Measurements from ENCODE around the gene RIOX2. TPM values are rescaled to one million over a fixed set of nuclear protein-coding genes. Genes with fewer than 3 reads are reported as not detected.

RIOX2 gene
- total and polyA plus RNA-seq, 2 of the 8 experiments (the other 6 are each of a cell fraction or from before 2014, with no cell fraction given) = 3.8 to 16.4 TPM

DNA sequence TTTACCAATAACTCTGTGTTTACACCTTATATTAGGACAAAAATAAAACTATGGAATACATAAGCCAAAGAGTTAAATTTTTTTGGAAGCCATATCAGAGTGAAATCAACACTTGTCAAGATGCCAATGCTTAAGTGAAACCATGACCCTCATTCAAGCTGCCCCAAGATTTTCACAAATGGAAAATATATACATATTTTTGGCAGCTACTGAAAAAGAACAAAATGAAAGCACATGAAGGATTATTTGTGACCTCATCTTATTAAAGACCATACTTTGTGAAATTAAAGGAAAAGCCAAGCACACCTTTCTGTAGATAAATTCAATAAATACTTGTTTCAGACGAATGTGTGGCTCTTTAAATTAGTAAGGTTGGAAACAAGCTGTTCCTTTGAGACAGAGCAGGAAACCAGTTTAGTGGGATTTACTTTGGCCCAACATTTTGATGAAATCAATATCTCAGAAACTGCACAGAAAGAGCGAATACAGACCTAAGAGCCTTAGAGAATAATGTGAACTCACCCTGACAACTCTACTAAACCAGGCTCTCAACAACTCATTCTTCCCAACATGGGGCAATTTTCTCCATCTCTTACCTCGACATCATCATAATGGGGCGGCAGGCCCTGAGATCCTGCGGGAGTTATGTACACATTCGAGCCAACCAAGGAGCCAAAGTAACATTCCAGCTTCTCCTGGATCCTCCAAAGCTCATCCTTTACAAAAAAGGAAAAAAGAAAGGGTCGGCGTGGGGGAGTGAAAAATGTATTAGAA lies 11.1 kb downstream of the RIOX2 start:
- Histone ChIP-seq H3K36me3 (ENCODE audit: control insufficient read depth in 2 of 4, insufficient read depth in 4 of 4, low read length in 3 of 4) (peaks cover 0 to 2% (median 0%) of the 10 kb centered on the region in 4 experiments; a peak in 1 of 8 replicates), H3K27me3 (replicated peaks in 1 of 4; ENCODE audit: control insufficient read depth in 3 of 4, extremely low read depth in 1 of 4, insufficient read depth in 3 of 4, low read length in 3 of 4) (no peaks in the 10 kb centered on the region), H3K23ac (ENCODE audit: insufficient read length) (no peak overlapping the region), H3K14ac (ENCODE audit: insufficient read length) (no peak overlapping the region), H4K5ac (ENCODE audit: insufficient read length, low read depth, low read length) (no peak overlapping the region), H2BK15ac (ENCODE audit: low read length) (no peak overlapping the region), H3K79me2 (ENCODE audit: control insufficient read depth in 1 of 2, insufficient read depth in 2 of 2, low read length in 2 of 2) (no peaks in the 10 kb centered on the region), H3K4me3 (ENCODE audit: extremely low read depth in 1 of 4, insufficient read depth in 2 of 4, low read depth in 3 of 4, low read length in 4 of 4) (no peak overlapping the region), H3K79me1 (ENCODE audit: low read depth, low read length) (no peaks in the 10 kb centered on the region), H3K9ac (replicated peaks in 1 of 4; ENCODE audit: extremely low read depth in 1 of 4, low read depth in 3 of 4, low read length in 3 of 4) (no peak overlapping the region), H2BK5ac (ENCODE audit: low read depth, low read length) (no peak overlapping the region), H3K9me3 (ENCODE audit: insufficient read depth in 2 of 2, low read depth in 1 of 2, low read length in 1 of 2) (no peaks in the 10 kb centered on the region), H3K4ac (replicated peaks; ENCODE audit: insufficient read length, low read depth, low read length) (no peak overlapping the region), H4K8ac (ENCODE audit: extremely low read depth, insufficient read depth, low read length) (no peak overlapping the region), H4K20me1 (replicated peaks in 1 of 2; ENCODE audit: control insufficient read depth in 1 of 2, insufficient read depth in 2 of 2, low read length in 2 of 2) (no peaks in the 10 kb centered on the region), H3K4me1 (replicated peaks in 1 of 4; ENCODE audit: control insufficient read depth in 3 of 4, insufficient read depth in 4 of 4, low read length in 3 of 4) (no peaks in the 10 kb centered on the region), H4K91ac (replicated peaks; ENCODE audit: insufficient read length, low read length) (no peak overlapping the region), H3K23me2 (ENCODE audit: low read depth, low read length) (no peaks in the 10 kb centered on the region), H2BK20ac (ENCODE audit: low read length) (no peak overlapping the region), H2BK12ac (ENCODE audit: low read depth, low read length) (no peak overlapping the region), H2AK5ac (ENCODE audit: low read depth, low read length) (no peak overlapping the region), H3K18ac (ENCODE audit: extremely low read depth, low read length) (no peak overlapping the region), H2BK120ac (replicated peaks; ENCODE audit: low read depth, low read length) (no peak overlapping the region), H3K56ac (replicated peaks; ENCODE audit: insufficient read length, low read depth, low read length) (no peak overlapping the region), H2AFZ (ENCODE audit: low read length) (no peak overlapping the region), H3K4me2 (ENCODE audit: insufficient read depth in 1 of 2, low read depth in 2 of 2, low read length in 2 of 2) (no peak overlapping the region), H3K27ac (ENCODE audit: low read depth, low read length) (no peak overlapping the region)
- ChIA-PET POLR2A (ENCODE audit: partially characterized antibody) (no interaction called here), CTCF (ENCODE audit: partially characterized antibody) (interaction anchor here (0.8 to 1.0 kb wide), 3 partner anchors 61 to 369 kb away, joined by 3 to 4 read pairs (median 3); no protein-coding TSS in a partner anchor)
- FAIRE-seq (no peak), DNase-seq (ENCODE audit: low read depth in 1 of 2, low spot score in 2 of 2) (no peak)
- 85% methylated on average over 8 of the region's 8 CpGs; no CpG with 5 or more reads in 1 of the 2 experiments for WGBS, 2 experiments (ENCODE audit: extremely low coverage in 1 of 2, insufficient coverage in 1 of 2, insufficient read length in 1 of 2, insufficient replicate concordance in 2 of 2, low coverage in 1 of 2, low lambda C conversion rate in 2 of 2, missing lambda C conversion rate in 1 of 2)
- no peak for TF ChIP-seq KDM4A (IDR thresholded peaks at IDR 0.05; ENCODE audit: low read depth, low read length, severe bottlenecking)
- TF ChIP-seq, protein P1, sequence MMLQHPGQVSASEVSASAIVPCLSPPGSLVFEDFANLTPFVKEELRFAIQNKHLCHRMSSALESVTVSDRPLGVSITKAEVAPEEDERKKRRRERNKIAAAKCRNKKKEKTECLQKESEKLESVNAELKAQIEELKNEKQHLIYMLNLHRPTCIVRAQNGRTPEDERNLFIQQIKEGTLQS (IDR thresholded peaks at IDR 0.05; ENCODE audit: insufficient read depth, low read depth, low read length) = no peak
- TF ChIP-seq TAF1 (IDR thresholded peaks at IDR 0.05; ENCODE audit: low read depth, low read length) = no peak
- TF ChIP-seq NRF1 (IDR thresholded peaks at IDR 0.05; ENCODE audit: low read depth, low read length) = no peak
- no peak for TF ChIP-seq TEAD4 (IDR thresholded peaks at IDR 0.05; ENCODE audit: low read depth, low read length)
- no peak for TF ChIP-seq HDAC6 (IDR thresholded peaks at IDR 0.05; ENCODE audit: low read depth, low read length)
- TF ChIP-seq BRCA1 (IDR thresholded peaks at IDR 0.05; ENCODE audit: low read depth, low read length) = no peak
- TF ChIP-seq SP1 (IDR thresholded peaks at IDR 0.05; ENCODE audit: low read depth, low read length) = no peak
- no peak for TF ChIP-seq SUZ12 (IDR thresholded peaks at IDR 0.05; ENCODE audit: low read length)
- TF ChIP-seq FOSL1 (IDR thresholded peaks at IDR 0.05; ENCODE audit: insufficient read depth, low read depth, low read length) = no peak
- no peak for TF ChIP-seq SAP30 (IDR thresholded peaks at IDR 0.05; ENCODE audit: insufficient read depth, insufficient replicate concordance, low read length)
- no peak for TF ChIP-seq GABPA (IDR thresholded peaks at IDR 0.05; ENCODE audit: borderline replicate concordance, insufficient read depth, low read length)
- no peak for TF ChIP-seq CHD2 (IDR thresholded peaks at IDR 0.05; ENCODE audit: low read length)
